ENCODE data around the gene RBMY1E.
"Not testable (repeated sequence)": the region's sequence is repeated elsewhere in the genome, so short reads cannot be mapped to it uniquely, and the experiment has no call there.

Gene RBMY1E

DNA sequence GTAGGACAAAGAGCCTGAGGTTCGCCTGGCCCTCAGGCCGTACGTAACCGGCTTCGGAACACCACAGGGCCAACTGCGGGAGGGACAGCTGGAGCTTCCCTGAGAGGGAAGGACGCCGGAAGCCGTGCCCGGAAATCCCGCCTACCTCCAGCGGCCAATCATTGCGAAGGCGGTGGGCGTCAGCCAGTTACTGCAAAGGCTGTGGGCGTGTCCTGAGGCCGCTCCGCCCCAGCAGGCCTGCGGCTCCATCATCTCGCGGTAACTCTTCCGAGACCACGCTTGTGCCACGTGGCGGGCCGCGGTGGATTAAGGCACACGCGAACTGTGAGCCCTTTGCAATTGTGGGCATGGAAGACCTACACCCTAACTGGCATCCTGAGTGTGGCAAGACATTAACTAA, at the start of gene RBMY1E:
RBMY1E (minus strand) TSS at position 101 of the 400 bp plus-strand sequence. CDS start 1,978 bp downstream, outside the sequence.
- not testable (repeated sequence) for DNase-seq (ENCODE audit: extremely low read depth, low read depth)

DNA sequence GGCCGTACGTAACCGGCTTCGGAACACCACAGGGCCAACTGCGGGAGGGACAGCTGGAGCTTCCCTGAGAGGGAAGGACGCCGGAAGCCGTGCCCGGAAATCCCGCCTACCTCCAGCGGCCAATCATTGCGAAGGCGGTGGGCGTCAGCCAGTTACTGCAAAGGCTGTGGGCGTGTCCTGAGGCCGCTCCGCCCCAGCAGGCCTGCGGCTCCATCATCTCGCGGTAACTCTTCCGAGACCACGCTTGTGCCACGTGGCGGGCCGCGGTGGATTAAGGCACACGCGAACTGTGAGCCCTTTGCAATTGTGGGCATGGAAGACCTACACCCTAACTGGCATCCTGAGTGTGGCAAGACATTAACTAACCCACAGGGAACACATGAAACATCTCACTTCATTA, 23.4 kb downstream of the RBMY1E start, which contains the start of gene RBMY1D:
RBMY1D (minus strand) TSS at position 101 of the 400 bp plus-strand sequence. CDS start 2,013 bp downstream, outside the sequence.
- not testable (repeated sequence) for DNase-seq (ENCODE audit: extremely low read depth, low read depth)

DNA sequence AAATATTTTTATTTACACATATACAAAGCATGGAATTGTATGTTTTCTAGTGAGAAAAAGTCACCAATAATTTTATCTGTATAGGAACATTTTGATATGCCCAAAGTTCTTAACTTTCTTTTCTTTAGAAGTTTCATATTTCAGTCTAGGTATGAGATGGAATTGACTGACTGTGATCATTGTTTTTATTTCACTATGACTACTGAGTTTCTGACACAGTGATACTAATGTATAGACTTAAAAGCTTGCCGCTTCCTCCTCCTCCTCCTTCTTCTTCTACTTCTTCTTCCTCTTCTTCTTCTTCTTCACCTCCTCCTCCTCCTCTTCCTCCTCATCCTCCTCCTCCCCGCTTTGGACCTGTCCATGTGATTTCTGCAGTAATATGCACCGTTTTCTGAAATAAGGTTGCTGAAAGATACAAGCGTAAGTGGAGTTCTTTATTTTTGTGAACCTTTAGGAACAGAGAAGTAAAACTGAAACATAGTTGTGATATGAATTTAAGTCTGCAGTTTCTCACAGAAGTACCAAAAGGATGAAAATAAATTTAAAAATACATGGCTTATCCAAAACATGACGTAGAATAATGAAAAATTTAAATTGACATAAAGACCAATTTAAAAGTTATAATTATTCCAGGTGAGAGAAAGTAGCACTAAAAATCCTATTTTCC, 48.3 kb downstream of the RBMY1E start:
- not testable (repeated sequence) for DNase-seq (ENCODE audit: extremely low read depth, low read depth)

Measured in AG09319 (cell line).